Measurements from ENCODE around the gene SYT5.
A peak's percentile ranks its signal among the peaks of the same experiment; 100 is the strongest.
"Not testable (repeated sequence)": the region's sequence is repeated elsewhere in the genome, so short reads cannot be mapped to it uniquely, and the experiment has no call there.

SYT5 gene

GRCh38 chr19:55179606-55180484 is at the start of gene SYT5:
TSS of gene SYT5 (minus strand) at chr19:55180289. CDS start at chr19:55179041, 1,248 bp downstream.
- peak; percentile 30 for DNase-seq (ENCODE audit: low spot score)

DNA sequence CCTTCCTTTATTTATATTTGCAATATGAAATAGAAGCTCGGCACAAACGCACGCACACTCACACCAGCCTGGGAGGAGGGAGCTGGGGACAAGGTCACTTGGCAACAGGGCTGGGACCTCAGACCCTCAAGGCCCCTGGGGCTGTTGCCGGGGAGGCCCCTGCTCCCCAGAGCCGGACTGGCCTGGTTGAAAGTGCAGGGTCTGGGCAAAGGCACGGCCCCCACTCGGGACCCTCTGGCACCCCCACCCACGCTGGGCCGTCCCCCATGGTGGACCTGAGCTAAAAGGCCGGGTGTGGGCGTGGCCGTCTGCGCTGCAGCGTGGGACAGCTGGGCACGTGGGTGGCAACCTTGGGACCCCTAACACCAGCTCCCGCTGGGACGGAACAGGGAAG is 49.7 kb upstream of the SYT5 start:
- no peak for DNase-seq (ENCODE audit: low spot score)

DNA sequence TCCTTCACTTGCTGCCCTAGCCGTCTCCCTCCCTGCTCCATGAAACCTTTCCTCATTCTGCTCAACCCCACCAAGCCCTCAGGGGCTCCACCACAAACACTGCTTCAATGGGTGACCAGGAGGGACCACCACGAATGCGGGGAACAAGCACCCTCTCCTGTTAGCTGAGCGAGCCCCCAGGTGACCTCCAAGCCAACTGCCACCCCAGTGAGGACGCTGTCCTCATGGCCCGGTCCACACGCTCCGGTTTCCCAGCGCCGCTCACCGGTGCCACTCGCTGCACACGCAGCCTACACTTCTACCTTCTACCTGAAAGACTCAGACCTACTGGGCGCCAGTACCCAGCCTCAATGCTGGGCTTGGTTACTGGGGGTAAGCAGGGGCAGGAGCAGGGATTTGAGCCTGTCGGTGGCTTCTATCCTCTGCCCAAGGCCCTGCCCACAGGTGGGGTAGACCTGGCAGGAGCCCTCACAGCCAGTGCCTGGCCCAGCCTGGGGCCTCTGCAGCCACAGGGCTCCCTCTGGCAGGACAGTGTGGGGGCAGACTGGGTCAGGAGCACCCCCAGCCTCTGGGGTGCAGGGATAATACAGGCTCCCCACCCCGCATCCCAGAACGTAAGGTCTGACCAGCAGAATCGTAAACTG is 49.2 kb upstream of the SYT5 start:
- no peak for DNase-seq (ENCODE audit: low spot score)

GRCh38 chr19:55228403-55229031 is 48.4 kb upstream of the SYT5 start, which contains the start of gene TMEM86B:
TSS of gene TMEM86B (minus strand) at chr19:55228763. CDS start at chr19:55228741, 22 bp downstream.
- no peak for DNase-seq (ENCODE audit: low spot score)

DNA sequence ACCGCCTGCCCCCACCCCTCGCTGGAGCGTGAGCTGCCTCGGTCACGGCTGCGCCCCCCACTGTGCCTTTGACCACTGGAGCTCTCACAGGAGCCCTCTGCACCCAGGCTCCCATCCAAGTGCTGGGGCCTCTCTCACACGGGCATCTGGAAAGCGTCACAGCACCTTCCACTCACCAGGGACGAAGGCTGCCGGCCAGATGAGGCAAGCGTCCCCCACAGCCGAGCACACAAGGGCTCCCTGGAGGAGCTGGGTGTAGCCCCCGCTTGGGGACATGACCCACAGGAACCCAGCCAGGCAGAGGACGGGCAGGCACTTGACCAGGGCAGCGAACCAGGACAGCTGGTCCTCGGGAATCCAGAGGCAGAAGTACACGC is 47.9 kb upstream of the SYT5 start:
- DNase-seq (ENCODE audit: low spot score), result no peak

DNA sequence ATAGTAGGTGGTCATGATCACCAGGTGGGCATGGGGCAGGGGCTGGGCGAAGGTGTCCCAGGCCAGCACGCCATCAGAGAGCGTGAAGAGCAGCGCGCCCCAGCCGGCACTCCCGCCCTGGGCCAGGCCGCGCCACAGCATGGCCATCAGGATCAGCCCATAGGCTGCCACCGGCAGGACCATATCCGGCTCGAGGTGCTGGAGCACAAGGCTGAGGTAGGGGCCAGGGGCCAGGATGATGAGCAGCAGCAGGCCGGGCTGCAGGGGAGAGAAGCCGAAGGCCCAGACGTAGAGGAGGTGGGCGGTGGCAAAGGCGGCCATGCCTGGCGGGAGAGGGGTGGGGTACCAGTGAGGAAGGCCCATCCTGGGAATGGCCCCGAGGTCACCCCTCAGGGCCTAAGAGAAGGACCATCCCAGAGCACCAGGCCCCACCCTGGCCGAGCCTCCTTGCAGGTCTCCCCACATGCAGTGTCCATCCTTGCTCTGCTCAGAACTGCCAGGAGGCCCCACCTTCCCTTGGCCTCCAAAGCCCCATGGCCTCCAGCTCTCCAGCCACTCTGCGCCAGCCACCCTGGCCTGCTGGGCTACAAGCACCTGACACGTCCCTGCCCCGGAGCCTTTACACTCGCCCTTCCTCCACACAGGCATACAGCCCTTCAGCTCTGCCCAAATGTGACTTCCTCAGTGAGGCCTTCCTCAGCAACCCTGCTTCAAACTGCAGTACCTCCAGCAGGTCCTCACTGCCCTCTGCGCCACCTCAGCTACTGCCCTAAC is 47.3 kb upstream of the SYT5 start:
- DNase-seq (ENCODE audit: low spot score), result no peak

- no peak for DNase-seq (ENCODE audit: low spot score)
These were observed 46.7 kb upstream of the SYT5 start for GRCh38 chr19:55226788-55227187.

DNA sequence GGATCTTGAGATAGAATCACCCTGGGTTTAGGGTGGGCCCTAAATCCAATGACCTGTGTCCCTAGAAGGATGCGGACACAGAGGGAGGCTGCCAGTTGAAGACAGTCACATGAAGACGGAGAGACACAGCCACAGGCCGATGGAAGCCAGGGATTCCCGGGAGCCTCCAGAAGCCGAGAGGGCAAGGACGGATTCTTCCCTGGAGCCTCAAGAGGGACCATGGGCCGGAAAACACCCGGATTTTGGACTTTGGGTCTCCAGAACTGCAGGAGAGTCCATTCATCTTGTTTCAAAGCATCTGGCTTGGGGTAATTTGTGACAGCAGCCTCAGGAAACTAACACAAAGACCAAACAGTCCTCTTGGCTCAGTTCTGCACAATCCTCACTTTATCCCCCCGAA is 46.2 kb upstream of the SYT5 start:
- DNase-seq (ENCODE audit: low spot score), result no peak

- DNase-seq (ENCODE audit: low spot score), result no peak
These were observed 45.4 kb upstream of the SYT5 start for GRCh38 chr19:55225415-55225958.

DNA sequence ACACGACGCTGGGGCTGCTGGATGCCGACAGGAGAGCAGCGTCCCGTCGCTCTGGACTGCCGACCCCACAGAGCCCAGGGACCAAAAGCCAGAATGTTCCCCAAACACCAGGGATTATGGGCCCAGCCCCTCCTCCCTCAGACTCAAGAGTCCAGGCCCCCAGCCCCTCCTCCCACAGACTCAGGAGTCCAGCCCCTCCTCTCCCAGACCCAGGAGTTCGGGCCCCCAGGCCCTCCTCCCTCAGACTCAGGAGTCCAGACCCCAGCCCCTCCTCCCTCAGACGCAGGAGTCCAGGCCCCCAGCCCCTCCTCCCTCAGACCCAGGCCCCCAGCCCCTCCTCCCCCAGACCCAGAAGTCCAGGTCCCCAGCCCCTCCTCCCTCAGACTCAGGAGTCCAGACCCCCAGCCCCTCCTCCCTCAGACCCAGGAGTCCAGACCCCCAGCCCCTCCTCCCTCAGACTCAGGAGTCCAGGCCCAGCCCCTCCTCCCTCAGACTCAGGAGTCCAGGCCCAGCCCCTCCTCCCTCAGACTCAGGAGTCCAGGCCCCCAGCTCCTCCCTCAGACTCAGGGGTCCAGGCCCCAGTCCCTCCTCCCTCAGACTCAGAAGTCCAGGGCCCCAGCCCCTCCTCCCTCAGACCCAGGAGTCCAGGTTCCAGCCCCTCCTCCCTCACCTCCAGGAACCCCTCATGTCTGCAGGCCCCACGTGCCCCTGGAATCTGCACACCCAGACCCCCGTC is 44.8 kb upstream of the SYT5 start:
- not testable (repeated sequence) for DNase-seq (ENCODE audit: low spot score)

GRCh38 chr19:55224038-55224665 is 44.1 kb upstream of the SYT5 start:
- DNase-seq (ENCODE audit: low spot score), result no peak

- DNase-seq (ENCODE audit: low spot score), result no peak
These were observed 43.4 kb upstream of the SYT5 start for GRCh38 chr19:55223291-55224037.

DNA sequence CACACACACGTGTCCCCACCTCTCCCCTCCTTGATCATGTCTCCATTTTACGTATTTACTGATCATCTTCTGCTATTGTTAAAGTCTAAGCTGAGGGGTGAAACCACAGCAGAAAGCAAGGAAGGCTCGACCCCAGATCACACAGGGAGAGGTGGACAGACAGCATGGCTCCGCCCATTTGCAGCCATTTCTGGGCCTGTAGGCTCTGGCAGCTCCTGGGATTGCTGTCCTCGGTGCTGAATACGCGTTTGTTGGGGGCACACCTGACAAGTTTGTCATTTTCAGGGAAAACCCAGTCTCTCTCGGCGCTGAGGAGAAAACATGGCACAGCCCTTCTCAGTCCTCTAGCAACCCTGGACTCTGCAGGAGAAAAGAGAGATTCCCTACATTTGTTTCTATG is 40.4 kb upstream of the SYT5 start:
- DNase-seq (ENCODE audit: low spot score), result no peak

GRCh38 chr19:55216461-55217198 is 36.5 kb upstream of the SYT5 start:
- no peak for DNase-seq (ENCODE audit: low spot score)

GRCh38 chr19:55213547-55213946 is 33.5 kb upstream of the SYT5 start:
- DNase-seq (ENCODE audit: low spot score), result no peak

DNA sequence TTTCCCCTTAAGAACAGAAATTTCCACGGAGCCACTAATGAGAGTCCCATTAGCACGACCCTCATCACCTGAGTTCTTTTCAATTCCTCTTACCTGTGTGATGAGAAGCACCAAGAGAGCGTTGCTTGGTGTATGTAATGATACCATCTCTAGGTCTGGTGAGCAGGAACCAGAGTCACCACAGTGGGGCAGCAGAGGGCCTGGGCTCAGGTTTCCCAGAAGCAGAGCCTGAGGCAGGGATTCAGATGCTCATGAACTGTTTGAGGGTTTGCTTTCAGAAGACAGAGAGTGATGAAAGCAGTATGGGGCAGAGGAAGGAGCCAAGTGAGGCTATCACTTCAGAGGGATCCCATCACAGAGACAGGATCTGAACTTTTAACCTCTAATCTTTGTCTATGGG is 32.4 kb upstream of the SYT5 start:
- DNase-seq (ENCODE audit: low spot score), result peak; percentile 30

- no peak for DNase-seq (ENCODE audit: low spot score)
These were observed 29.8 kb upstream of the SYT5 start for GRCh38 chr19:55209693-55210472.

Measured in CD4-positive, alpha-beta T cell treated with Interleukin-6 at 100 ng/mL for 8 hours (primary cell).